ENCODE measurements around the gene LY6G6F.

Gene LY6G6F

GRCh38 chr6:31744422-31744821 is 37.8 kb downstream of the LY6G6F start:
- no peak overlapping the region for H3K4me3 ChIP-seq (ENCODE audit: low read depth, low read length)
- TF ChIP-seq CTCF (IDR thresholded peaks at IDR 0.05; ENCODE audit: borderline replicate concordance, insufficient read depth, low read depth, low read length): no peak

- TF ChIP-seq CTCF (IDR thresholded peaks at IDR 0.05; ENCODE audit: borderline replicate concordance, insufficient read depth, low read depth, low read length): no peak
- H3K4me3 ChIP-seq (ENCODE audit: low read depth, low read length): no peak overlapping the region
Measured at GRCh38 chr6:31749301-31750036, 42.8 kb downstream of the LY6G6F start.

GRCh38 chr6:31750411-31751022 is 43.9 kb downstream of the LY6G6F start:
- TF ChIP-seq CTCF (IDR thresholded peaks at IDR 0.05; ENCODE audit: borderline replicate concordance, insufficient read depth, low read depth, low read length): no peak
- no peak overlapping the region for H3K4me3 ChIP-seq (ENCODE audit: low read depth, low read length)

GRCh38 chr6:31752739-31753319 is 46.2 kb downstream of the LY6G6F start:
- H3K4me3 ChIP-seq (ENCODE audit: low read depth, low read length): no peak overlapping the region
- no peak for TF ChIP-seq CTCF (IDR thresholded peaks at IDR 0.05; ENCODE audit: borderline replicate concordance, insufficient read depth, low read depth, low read length)

- no peak for TF ChIP-seq CTCF (IDR thresholded peaks at IDR 0.05; ENCODE audit: borderline replicate concordance, insufficient read depth, low read depth, low read length)
- H3K4me3 ChIP-seq (ENCODE audit: low read depth, low read length): no peak overlapping the region
Measured at GRCh38 chr6:31758281-31758680, 51.6 kb downstream of the LY6G6F start.

Measured in GM12875 (cell line).